SK-N-SH (cell line): ENCODE results near the gene PEDS1. TPM values are rescaled to one million over a fixed set of nuclear protein-coding genes. Genes with fewer than 3 reads are reported as not detected.

ENCODE experiments used
- CTCF ChIA-PET: fragments of 300-600, 350-600 bp; formaldehyde crosslinking; extraction: SDS; loops from one replicate; lab custom pipeline; 2021; lab: Yijun Ruan, JAX
- POLR2A ChIA-PET: fragments of 350-600 bp; sonication (Branson Sonifier 250); formaldehyde crosslinking; extraction: SDS; loops from one replicate; lab custom pipeline; 2020; ENCODE audit warnings: antibody characterized with exemption, inconsistent platforms; lab: Yijun Ruan, JAX
- DNase-seq: peaks from one replicate; pipeline ENCODE4 v3.0.0; 2012
- H2AFZ ChIP-seq: fragments of 200-600 bp; sonication (generic); 2 replicates; pipeline ENCODE4 v1.8.1; 2016; ENCODE audit warnings: antibody characterized with exemption, mild to moderate bottlenecking, low read depth
- H3F3A ChIP-seq: fragments of 200-600 bp; sonication (generic); replicated peaks from 2 replicates; pipeline ENCODE3; 2016; ENCODE audit warnings: antibody characterized with exemption, mild to moderate bottlenecking; ENCODE audit not compliant: insufficient read depth
- H3K27ac ChIP-seq, 2 experiments: fragments of 200-500 bp in 1 of 2; fragments of 200-600 bp in 1 of 2; sonication (Bioruptor generic) in 1 of 2; sonication (generic), shearing (Covaris generic) in 1 of 2; 2 replicates each; pipeline versions ENCODE4 v1.5.1 to v1.6.1; 2014 to 2016; ENCODE audit warnings: low read depth in 2 of 2, inconsistent platforms in 1 of 2, low read length in 1 of 2, mild to moderate bottlenecking in 1 of 2, mixed read lengths in 1 of 2
- H3K27me3 ChIP-seq: fragments of 200-600 bp; sonication (generic), shearing (Covaris generic); 2 replicates; pipeline ENCODE4 v1.6.1; 2016; ENCODE audit warnings: mixed run types; ENCODE audit not compliant: insufficient read depth
- H3K36me3 ChIP-seq, 2 experiments: fragments of 200-500 bp in 1 of 2; fragments of 200-600 bp in 1 of 2; sonication (Bioruptor generic) in 1 of 2; sonication (generic) in 1 of 2; replicated peaks in 1 of 2; 2 replicates each; pipeline versions ENCODE3 to v1.5.1; 2014 to 2016; ENCODE audit warnings: low read length in 1 of 2, mild to moderate bottlenecking in 1 of 2; ENCODE audit not compliant: insufficient read depth in 2 of 2, control insufficient read depth in 1 of 2
- H3K4me1 ChIP-seq, 2 experiments: fragments of 200-500 bp in 1 of 2; fragments of 200-600 bp in 1 of 2; sonication (Bioruptor generic) in 1 of 2; sonication (generic), shearing (Covaris generic) in 1 of 2; 2 replicates each; pipeline versions ENCODE4 v1.5.1 to v1.6.1; 2014 to 2016; ENCODE audit warnings: low read depth in 1 of 2, low read length in 1 of 2, mixed run types in 1 of 2; ENCODE audit not compliant: insufficient read depth in 2 of 2, control insufficient read depth in 1 of 2
- H3K4me2 ChIP-seq: fragments of 200-600 bp; sonication (generic), shearing (Covaris generic); 2 replicates; pipeline ENCODE4 v1.6.1; 2017; ENCODE audit warnings: mixed run types
- H3K4me3 ChIP-seq, 2 experiments: fragments of 200-500 bp in 1 of 2; fragments of 200-600 bp in 1 of 2; sonication (Bioruptor generic) in 1 of 2; sonication (generic), shearing (Covaris generic) in 1 of 2; 2 replicates each; pipeline versions ENCODE4 v1.5.1 to v1.8.1; 2014 to 2016; ENCODE audit warnings: low read depth in 2 of 2, inconsistent platforms in 1 of 2, low read length in 1 of 2, mild to moderate bottlenecking in 1 of 2, mixed read lengths in 1 of 2, moderate library complexity in 1 of 2
- H3K79me2 ChIP-seq: fragments of 200-600 bp; sonication (generic); 2 replicates; pipeline ENCODE4 v1.8.1; 2017; ENCODE audit warnings: mild to moderate bottlenecking; ENCODE audit not compliant: insufficient read depth
- H3K9ac ChIP-seq: fragments of 200-600 bp; sonication (generic); 2 replicates; pipeline ENCODE4 v1.6.1; 2017; ENCODE audit warnings: mixed run types
- H3K9me2 ChIP-seq: fragments of 200-600 bp; sonication (generic); 2 replicates; pipeline ENCODE4 v1.6.1; 2017; ENCODE audit warnings: mixed run types
- H3K9me3 ChIP-seq: fragments of 200-600 bp; sonication (generic); 2 replicates; pipeline ENCODE4 v1.6.1; 2017; ENCODE audit warnings: mixed run types, mild to moderate bottlenecking, moderate library complexity
- H4K20me1 ChIP-seq: fragments of 200-600 bp; sonication (generic); 2 replicates; pipeline ENCODE4 v1.6.1; 2017; ENCODE audit warnings: mild to moderate bottlenecking, mixed run types; ENCODE audit not compliant: insufficient read depth
- CHD2 ChIP-seq: fragments of 150-350 bp; IDR thresholded peaks from 2 replicates; pipeline ENCODE4 v1.6.1; 2018; ENCODE audit warnings: low read length; ENCODE audit not compliant: partially characterized antibody
- ELF1 ChIP-seq: IDR thresholded peaks from 2 replicates; pipeline ENCODE4 v1.4.0; 2012
- EP300 ChIP-seq, 2 experiments: IDR thresholded peaks; 2 replicates each; pipeline versions ENCODE4 v1.4.0 to v1.6.1; 2012; ENCODE audit warnings: borderline replicate concordance in 1 of 2, low read depth in 1 of 2, low read length in 1 of 2
- FOXJ3 ChIP-seq: sonication (generic); formaldehyde crosslinking; IDR thresholded peaks from 2 replicates; pipeline ENCODE4 v1.5.1; 2020; ENCODE audit warnings: mild to moderate bottlenecking, missing genetic modification reagents
- FOXM1 ChIP-seq: IDR thresholded peaks from 2 replicates; pipeline ENCODE4 v1.4.0; 2012; ENCODE audit warnings: low read depth, mild to moderate bottlenecking
- JUND ChIP-seq: IDR thresholded peaks from 2 replicates; pipeline ENCODE4 v1.4.0; 2012
- MEF2A ChIP-seq: IDR thresholded peaks from 2 replicates; pipeline ENCODE4 v1.4.0; 2012; ENCODE audit warnings: low read depth, borderline replicate concordance
- MXI1 ChIP-seq: IDR thresholded peaks from 2 replicates; pipeline ENCODE4 v1.6.1; 2012; ENCODE audit warnings: mild to moderate bottlenecking, low read depth, low read length, improper control_type of control experiment
- NRF1 ChIP-seq: IDR thresholded peaks from 2 replicates; pipeline ENCODE4 v1.6.1; 2012; ENCODE audit warnings: low read depth, mild to moderate bottlenecking, low read length
- PBX3 ChIP-seq: IDR thresholded peaks from 2 replicates; pipeline ENCODE4; 2012
- RCOR1 ChIP-seq: fragments of 150-350 bp; IDR thresholded peaks from 2 replicates; pipeline ENCODE4 v1.6.1; 2017; ENCODE audit warnings: antibody characterized with exemption, low read length
- SIN3A ChIP-seq: IDR thresholded peaks from 2 replicates; pipeline ENCODE4 v1.6.1; 2012; ENCODE audit warnings: low read depth, mild to moderate bottlenecking, low read length, moderate library complexity, borderline replicate concordance
- YY1 ChIP-seq: IDR thresholded peaks from 2 replicates; pipeline ENCODE4 v1.4.0; 2012; ENCODE audit warnings: low read depth, mild to moderate bottlenecking
- WGBS: methylation state at CpG from one replicate; pipeline ENCODE4 v1.1.6; 2017; ENCODE audit warnings: low lambda C conversion rate; 5-methylcytosine and 5-hydroxymethylcytosine counted together
- polyA plus RNA-seq, 3 experiments: library from polyadenylated mRNA; depleted of rRNA; stranded (reverse); fragments of >200 nt; gene quantifications; 2 replicates each; pipeline ENCODE4 v1.2.3, GENCODE V29; 2012
- TF ChIP-seq, protein P1 (sequence below): IDR thresholded peaks from 2 replicates; pipeline ENCODE4 v1.4.0; 2012; ENCODE audit warnings: low read depth, borderline replicate concordance

The PEDS1 gene
- polyA plus RNA-seq, 1 of the 3 experiments (the other 2 are of a cell fraction) = 18.3 TPM

- peak overlapping the region; percentile 64 to 70 for H3K4me3 ChIP-seq
- TF ChIP-seq JUND (no peak), RCOR1 (no peak), FOXM1 (no peak), EP300 (IDR thresholded peaks at IDR 0.05; ENCODE audit: borderline replicate concordance in 1 of 2, low read depth in 1 of 2, low read length in 1 of 2) (no peak), MXI1 (0 out of 2 replicates have a peak, but pooled peaks have one; percentile 1), MEF2A (no peak), PBX3 (no peak)
- TF ChIP-seq, protein P1, sequence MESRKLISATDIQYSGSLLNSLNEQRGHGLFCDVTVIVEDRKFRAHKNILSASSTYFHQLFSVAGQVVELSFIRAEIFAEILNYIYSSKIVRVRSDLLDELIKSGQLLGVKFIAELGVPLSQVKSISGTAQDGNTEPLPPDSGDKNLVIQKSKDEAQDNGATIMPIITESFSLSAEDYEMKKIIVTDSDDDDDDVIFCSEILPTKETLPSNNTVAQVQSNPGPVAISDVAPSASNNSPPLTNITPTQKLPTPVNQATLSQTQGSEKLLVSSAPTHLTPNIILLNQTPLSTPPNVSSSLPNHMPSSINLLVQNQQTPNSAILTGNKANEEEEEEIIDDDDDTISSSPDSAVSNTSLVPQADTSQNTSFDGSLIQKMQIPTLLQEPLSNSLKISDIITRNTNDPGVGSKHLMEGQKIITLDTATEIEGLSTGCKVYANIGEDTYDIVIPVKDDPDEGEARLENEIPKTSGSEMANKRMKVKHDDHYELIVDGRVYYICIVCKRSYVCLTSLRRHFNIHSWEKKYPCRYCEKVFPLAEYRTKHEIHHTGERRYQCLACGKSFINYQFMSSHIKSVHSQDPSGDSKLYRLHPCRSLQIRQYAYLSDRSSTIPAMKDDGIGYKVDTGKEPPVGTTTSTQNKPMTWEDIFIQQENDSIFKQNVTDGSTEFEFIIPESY = no peak
- TF ChIP-seq, all 33 proteins: peak for 1
- Histone ChIP-seq H3K79me2 (peaks cover 41% of the 10 kb centered on the region), H4K20me1 (peaks cover 8% of the 10 kb centered on the region), H3K36me3 (no peaks in the 10 kb centered on the region), H3F3A (peaks cover 19% of the 10 kb centered on the region), H3K4me2 (peak overlapping the region; percentile 90), H3K4me1 (peaks cover 11 to 30% of the 10 kb centered on the region in 2 experiments; a peak in 3 of 4 replicates), H2AFZ (peak overlapping the region; percentile 94), H3K27ac (peak overlapping the region; percentile 49 to 74; a peak in 3 of 4 replicates), H3K27me3 (no peaks in the 10 kb centered on the region), H3K9me3 (no peaks in the 10 kb centered on the region), H3K9ac (peak overlapping the region; percentile 69), H3K9me2 (no peaks in the 10 kb centered on the region)
- CTCF ChIA-PET = interaction anchor here (0.7 to 11.5 kb wide), 16 partner anchors 11 to 458 kb away, joined by 3 to 297 read pairs (median 6); partner anchors contain the start of gene CEBPB
- POLR2A ChIA-PET = interaction anchor here (0.7 to 1.9 kb wide), 6 partner anchors 12 to 200 kb away, joined by 3 to 16 read pairs (median 3); partner anchors contain the start of gene PEDS1
- WGBS = 89% methylated on average over 18 of the region's 19 CpGs
- no peak for DNase-seq
Measured at GRCh38 chr20:50116368-50116999, 37.0 kb downstream of the PEDS1 start.

GRCh38 chr20:50115591-50116367, 37.7 kb downstream of the PEDS1 start:
- Histone ChIP-seq H3F3A (peaks cover 19% of the 10 kb centered on the region), H3K4me2 (peak overlapping the region; percentile 90), H3K27ac (peak overlapping the region; percentile 52 to 85; a peak in 3 of 4 replicates), H3K27me3 (no peaks in the 10 kb centered on the region), H3K4me1 (peaks cover 15 to 37% of the 10 kb centered on the region in 2 experiments; a peak in 3 of 4 replicates), H3K9me3 (no peaks in the 10 kb centered on the region), H3K4me3 (peak overlapping the region; percentile 64 to 70), H4K20me1 (peaks cover 15% of the 10 kb centered on the region), H2AFZ (peak overlapping the region; percentile 94), H3K9me2 (no peaks in the 10 kb centered on the region), H3K36me3 (peaks cover 0 to 2% of the 10 kb centered on the region in 2 experiments), H3K9ac (peak overlapping the region; percentile 69), H3K79me2 (peaks cover 48% of the 10 kb centered on the region)
- under 1% methylated on average over 24 of the region's 24 CpGs for WGBS
- POLR2A ChIA-PET = interaction anchor here (0.7 to 1.9 kb wide), 6 partner anchors 13 to 200 kb away, joined by 3 to 16 read pairs (median 3); partner anchors contain the start of gene PEDS1
- CTCF ChIA-PET = interaction anchor here (0.6 to 11.5 kb wide), 16 partner anchors 10 to 459 kb away, joined by 3 to 297 read pairs (median 6); no protein-coding TSS in a partner anchor
- DNase-seq = peak; percentile 89
- TF ChIP-seq NRF1 = peak; percentile 84
- no peak for TF ChIP-seq FOXJ3
- peak; percentile 61 for TF ChIP-seq MXI1
- TF ChIP-seq YY1 = no peak
- TF ChIP-seq SIN3A = 0 out of 2 replicates have a peak, but pooled peaks have one; percentile 57
- TF ChIP-seq ELF1 = peak; percentile 61; the same call in 1 of the 2 replicates
- TF ChIP-seq, protein P1 = peak; percentile 22; the same call in 1 of the 2 replicates
- no peak for TF ChIP-seq FOXM1
- TF ChIP-seq RCOR1 = 0 out of 2 replicates have a peak, but pooled peaks have one; percentile 9
- no peak for TF ChIP-seq EP300 (IDR thresholded peaks at IDR 0.05; ENCODE audit: borderline replicate concordance in 1 of 2, low read depth in 1 of 2, low read length in 1 of 2)
- peak; percentile 85 for TF ChIP-seq CHD2
